Measurements from ENCODE around the gene RYR1. TPM values are rescaled to one million over a fixed set of nuclear protein-coding genes. Genes with fewer than 3 reads are reported as not detected.

RYR1 gene
- polyA plus RNA-seq, 1 of the 3 experiments (the other 2 are of a cell fraction): under 0.01 TPM

DNA sequence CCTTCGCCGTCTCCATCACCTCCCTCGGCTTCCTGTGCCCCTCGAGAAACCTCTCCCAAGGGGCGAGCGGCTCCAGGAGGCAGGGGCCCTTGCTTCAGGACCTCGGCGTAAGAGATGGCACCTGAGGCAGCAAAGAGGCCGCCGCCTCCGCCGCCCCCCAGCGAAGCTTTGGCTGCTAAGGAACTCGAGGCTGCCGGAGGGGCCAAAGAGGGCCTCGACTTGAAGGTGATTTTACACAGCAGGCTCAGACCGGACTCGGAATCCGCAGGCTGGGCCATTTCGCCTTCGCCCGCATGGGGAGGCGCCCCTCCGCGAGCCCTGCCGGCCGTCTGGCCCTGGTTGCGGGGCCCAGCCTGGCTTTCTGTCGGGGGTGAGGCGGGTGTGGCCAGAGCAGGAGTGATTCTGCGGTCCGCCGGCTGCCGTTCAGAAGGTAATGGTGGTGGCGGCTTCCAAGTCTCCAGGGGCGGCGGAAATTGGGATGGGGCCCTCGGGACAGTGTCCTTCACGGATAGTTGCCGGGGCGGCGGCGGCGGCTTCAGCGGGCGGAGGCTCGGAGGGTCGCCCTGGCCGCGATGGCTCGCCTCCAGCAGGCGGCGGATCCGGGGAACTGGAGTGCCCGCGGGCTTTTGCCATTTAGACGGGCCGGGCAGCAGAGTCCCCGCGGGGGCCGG is 47.1 kb upstream of the RYR1 start:
- H3F3A ChIP-seq (replicated peaks; ENCODE audit: insufficient read depth): peaks cover 20% of the 10 kb centered on the region
- TF ChIP-seq ELF1 (IDR thresholded peaks at IDR 0.05) (no peak), FOXJ3 (CRISPR knock-in tag; IDR thresholded peaks at IDR 0.05) (no peak), TAF1 (IDR thresholded peaks at IDR 0.05; ENCODE audit: borderline replicate concordance, low read depth, low read length) (no peak), USF1 (IDR thresholded peaks at IDR 0.05; ENCODE audit: borderline replicate concordance, low read depth) (no peak)
- ChIA-PET POLR2A (no interaction called here), CTCF (interaction anchor here (1.2 kb wide), 1 partner anchor 544 kb away, joined by 3 read pairs; the partner anchor contains the start of genes MRPS12 and SARS2)
- no peak overlapping the region for H2AFZ ChIP-seq (ENCODE audit: low read depth)
- peaks cover 13 to 29% of the 10 kb centered on the region in 2 experiments for H3K36me3 ChIP-seq (replicated peaks in 1 of 2; ENCODE audit: control insufficient read depth in 1 of 2, insufficient read depth in 2 of 2, low read length in 1 of 2)
- peaks cover 24% of the 10 kb centered on the region for H3K79me2 ChIP-seq (ENCODE audit: insufficient read depth)
- H3K9ac ChIP-seq: peak overlapping the region; percentile 70; the same call in 1 of the 2 replicates
- H3K27ac ChIP-seq (ENCODE audit: low read depth in 2 of 2, low read length in 1 of 2): peak overlapping the region in 1 of 2 experiments; percentile 95; a peak in 1 of 4 replicates
- no peaks in the 10 kb centered on the region for H3K9me2 ChIP-seq
- H3K4me2 ChIP-seq: peak overlapping the region; percentile 98
- H4K20me1 ChIP-seq (ENCODE audit: insufficient read depth): 0 out of 2 replicates have a peak, but pooled peaks cover 5% of the 10 kb centered on the region
- peak overlapping the region in 1 of 2 experiments; percentile 99; a peak in 2 of 4 replicates for H3K4me3 ChIP-seq (ENCODE audit: low read depth in 2 of 2, low read length in 1 of 2)
- H3K9me3 ChIP-seq: no peaks in the 10 kb centered on the region
- WGBS (ENCODE audit: low lambda C conversion rate): 89% methylated on average over 36 of the region's 61 CpGs
- DNase-seq: no peak
- H3K27me3 ChIP-seq (ENCODE audit: insufficient read depth): no peaks in the 10 kb centered on the region
- peaks cover 9 to 13% of the 10 kb centered on the region in 2 experiments; a peak in 2 of 4 replicates for H3K4me1 ChIP-seq (ENCODE audit: control insufficient read depth in 1 of 2, insufficient read depth in 2 of 2, low read depth in 1 of 2, low read length in 1 of 2)

DNA sequence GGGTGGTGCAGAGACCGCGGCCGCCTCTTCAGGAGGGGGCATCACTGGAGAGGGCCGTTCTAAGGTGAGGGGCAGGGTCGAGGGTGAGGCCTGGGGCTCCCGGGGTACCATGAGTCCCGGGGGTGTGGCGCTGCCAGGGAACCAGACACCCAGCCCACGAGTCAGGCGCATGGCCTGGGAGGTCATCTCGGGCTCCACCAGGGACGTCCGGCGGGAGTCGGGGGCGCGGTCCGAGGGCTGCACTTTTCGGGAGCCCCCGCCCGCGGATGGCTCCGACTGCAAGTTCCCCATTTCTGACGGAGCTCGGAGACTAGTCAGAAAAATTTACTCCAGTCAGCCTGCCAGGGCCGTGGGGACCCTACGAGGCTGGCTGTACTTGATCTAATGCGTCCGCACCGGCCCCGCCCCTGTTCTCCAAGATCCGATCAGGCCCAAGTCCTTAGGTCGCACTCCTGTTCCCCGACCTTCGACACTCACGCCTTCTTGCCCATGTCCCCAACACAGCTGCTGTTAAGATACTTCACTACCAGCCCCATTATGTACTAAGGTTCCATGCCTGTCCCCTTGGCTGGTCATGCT is 46.4 kb upstream of the RYR1 start:
- ChIA-PET POLR2A (interaction anchor here (0.6 to 4.1 kb wide), 5 partner anchors 12 to 588 kb away, joined by 3 to 30 read pairs (median 7); partner anchors contain the start of genes FAM98C, FBXO17 and PSMD8), CTCF (interaction anchor here (0.8 to 4.1 kb wide), 5 partner anchors 11 to 543 kb away, joined by 3 to 34 read pairs (median 4); partner anchors contain the start of genes CATSPERG, FAM98C, MRPS12 and SARS2)
- peak overlapping the region; percentile 84 to 99 for H3K4me3 ChIP-seq (ENCODE audit: low read depth in 2 of 2, low read length in 1 of 2)
- TF ChIP-seq, protein P1, sequence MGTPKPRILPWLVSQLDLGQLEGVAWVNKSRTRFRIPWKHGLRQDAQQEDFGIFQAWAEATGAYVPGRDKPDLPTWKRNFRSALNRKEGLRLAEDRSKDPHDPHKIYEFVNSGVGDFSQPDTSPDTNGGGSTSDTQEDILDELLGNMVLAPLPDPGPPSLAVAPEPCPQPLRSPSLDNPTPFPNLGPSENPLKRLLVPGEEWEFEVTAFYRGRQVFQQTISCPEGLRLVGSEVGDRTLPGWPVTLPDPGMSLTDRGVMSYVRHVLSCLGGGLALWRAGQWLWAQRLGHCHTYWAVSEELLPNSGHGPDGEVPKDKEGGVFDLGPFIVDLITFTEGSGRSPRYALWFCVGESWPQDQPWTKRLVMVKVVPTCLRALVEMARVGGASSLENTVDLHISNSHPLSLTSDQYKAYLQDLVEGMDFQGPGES (IDR thresholded peaks at IDR 0.05; ENCODE audit: low read depth, low read length): no peak
- no peaks in the 10 kb centered on the region for H3K27me3 ChIP-seq (ENCODE audit: insufficient read depth)
- peak overlapping the region; percentile 88 to 95 for H3K27ac ChIP-seq (ENCODE audit: low read depth in 2 of 2, low read length in 1 of 2)
- WGBS (ENCODE audit: low lambda C conversion rate): 61% methylated on average over 28 of the region's 36 CpGs
- H3K4me1 ChIP-seq (ENCODE audit: control insufficient read depth in 1 of 2, insufficient read depth in 2 of 2, low read depth in 1 of 2, low read length in 1 of 2): peaks cover 9 to 13% of the 10 kb centered on the region in 2 experiments; a peak in 2 of 4 replicates
- H3K79me2 ChIP-seq (ENCODE audit: insufficient read depth): peaks cover 30% of the 10 kb centered on the region
- no peaks in the 10 kb centered on the region for H3K9me3 ChIP-seq
- peak overlapping the region; percentile 98 for H3K4me2 ChIP-seq
- H3F3A ChIP-seq (replicated peaks; ENCODE audit: insufficient read depth): peaks cover 22% of the 10 kb centered on the region
- no peaks in the 10 kb centered on the region for H3K9me2 ChIP-seq
- H3K36me3 ChIP-seq (replicated peaks in 1 of 2; ENCODE audit: control insufficient read depth in 1 of 2, insufficient read depth in 2 of 2, low read length in 1 of 2): peaks cover 16 to 26% of the 10 kb centered on the region in 2 experiments
- H4K20me1 ChIP-seq (ENCODE audit: insufficient read depth): 0 out of 2 replicates have a peak, but pooled peaks cover 5% of the 10 kb centered on the region
- peak overlapping the region; percentile 70 for H3K9ac ChIP-seq
- peak overlapping the region; percentile 78; the same call in 1 of the 2 replicates for H2AFZ ChIP-seq (ENCODE audit: low read depth)
- peak; percentile 63 for DNase-seq

Data from SK-N-SH (cell line).